ENCODE data around the gene TOX4.
A peak's percentile ranks its signal among the peaks of the same experiment; 100 is the strongest.
"Not testable (repeated sequence)": the region's sequence is repeated elsewhere in the genome, so short reads cannot be mapped to it uniquely, and the experiment has no call there.

TOX4 gene

GRCh38 chr14:21536418-21537089 lies 59.6 kb downstream of the TOX4 start:
- DNase-seq, result no peak

GRCh38 chr14:21537090-21537424 lies 60.1 kb downstream of the TOX4 start:
- no peak for DNase-seq

- DNase-seq, result no peak
Measured at GRCh38 chr14:21539189-21539940, 62.4 kb downstream of the TOX4 start.

DNA sequence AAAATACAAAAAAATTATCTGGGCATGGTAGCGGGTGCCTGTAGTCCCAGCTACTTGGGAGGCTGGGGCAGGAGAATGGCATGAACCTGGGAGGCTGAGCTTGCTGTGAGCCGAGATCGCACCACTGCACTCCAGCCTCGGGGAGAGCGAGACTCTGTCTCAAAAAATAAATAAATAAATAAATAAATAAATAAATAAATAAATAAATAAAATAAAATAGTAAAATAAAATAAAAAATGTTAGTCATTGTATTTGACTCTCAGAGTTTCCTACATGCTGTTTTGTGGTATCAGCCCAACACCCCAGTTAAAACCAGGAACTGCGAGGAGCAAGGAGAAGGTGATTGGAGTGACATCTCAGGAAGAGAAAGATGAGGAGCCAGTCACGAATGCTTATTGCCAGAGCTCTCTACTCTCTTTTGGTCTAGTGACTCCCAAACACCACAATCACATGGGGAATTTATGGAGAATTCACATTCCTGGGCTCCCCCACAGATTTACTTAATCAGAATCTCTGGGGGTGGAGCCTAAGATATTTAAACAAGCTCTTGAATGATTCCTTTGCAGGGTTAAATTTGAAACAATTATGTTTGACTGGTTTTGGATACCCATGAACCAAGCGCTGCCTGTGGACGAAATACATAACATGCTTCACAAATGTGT lies 64.5 kb downstream of the TOX4 start:
- DNase-seq, result no peak

DNA sequence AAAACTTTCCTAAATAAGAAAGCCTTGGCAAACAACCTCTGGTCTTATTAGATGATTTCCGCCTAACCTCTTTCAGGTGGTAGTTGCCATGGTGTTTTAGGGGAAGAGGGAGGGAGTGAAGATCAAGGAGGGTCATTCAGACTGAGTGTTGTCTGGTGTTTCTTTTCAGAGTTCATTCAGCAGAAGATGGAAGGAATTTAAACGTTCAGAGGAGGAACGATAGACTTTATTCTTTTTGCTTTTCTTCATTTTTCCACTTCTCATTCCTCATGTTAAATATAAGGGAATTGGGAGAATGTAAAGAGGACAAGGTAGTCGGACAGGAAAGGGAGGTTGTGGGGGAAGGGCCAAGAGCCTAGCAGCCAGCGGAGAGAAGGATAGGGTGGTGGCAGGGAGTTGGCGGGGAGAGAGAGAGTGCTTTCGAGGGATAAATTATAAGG lies 66.5 kb downstream of the TOX4 start:
- peak; percentile 82 for DNase-seq

GRCh38 chr14:21543963-21544362 lies 67.0 kb downstream of the TOX4 start:
- peak; percentile 79 for DNase-seq

DNA sequence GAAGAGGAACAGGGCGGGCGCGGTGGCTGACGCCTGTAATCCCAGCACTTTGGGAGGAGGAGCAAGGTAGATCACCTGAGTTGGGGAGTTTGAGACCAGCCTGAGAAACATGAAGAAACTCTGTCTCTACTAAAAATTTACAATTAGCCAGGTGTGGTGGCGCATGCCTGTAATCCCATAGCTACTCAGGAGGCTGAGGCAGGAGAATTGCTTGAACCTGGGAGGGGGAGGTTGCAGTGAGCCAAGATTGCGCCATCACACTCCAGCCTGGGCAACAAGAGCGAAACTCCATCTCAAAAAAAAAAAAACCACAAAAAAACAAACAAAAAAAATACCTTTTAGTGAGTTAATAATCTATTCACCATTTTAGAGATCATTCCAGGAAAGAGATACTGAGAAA lies 67.6 kb downstream of the TOX4 start:
- DNase-seq, result not testable (repeated sequence)

Measured in DMS79 treated with DMSO at 0.1 percent for 48 hours (cell line).